Cardiac muscle cell (in vitro differentiated cells and primary cell): ENCODE measurements around the gene RALY. TPM values are rescaled to one million over a fixed set of nuclear protein-coding genes. Genes with fewer than 3 reads are reported as not detected.

Experiments
- DNase-seq, 2 donors: peaks; one replicate each; pipeline versions ENCODE4 v3.0.0 to v3.0.0-alpha.2; 2010 to 2017; ENCODE audit warnings: low read depth in 1 of 2, low spot score in 1 of 2
- H3K27ac ChIP-seq: fragments of 200-600 bp; sonication (generic); 2 replicates; pipeline ENCODE4 v1.5.1; 2016
- H3K27me3 ChIP-seq: fragments of 200-600 bp; sonication (generic); 2 replicates; pipeline ENCODE4 v1.6.0; 2016; ENCODE audit warnings: control low read depth
- H3K36me3 ChIP-seq: fragments of 200-600 bp; sonication (generic); 2 replicates; pipeline ENCODE4 v1.5.1; 2016; ENCODE audit warnings: control low read depth
- H3K4me1 ChIP-seq: fragments of 200-600 bp; sonication (generic); 2 replicates; pipeline ENCODE4 v1.8.1; 2017; ENCODE audit warnings: low read depth, mild to moderate bottlenecking, mixed run types
- H3K4me3 ChIP-seq: fragments of 200-600 bp; sonication (generic); 2 replicates; pipeline ENCODE4 v1.5.1; 2016; ENCODE audit warnings: mild to moderate bottlenecking
- H3K9me3 ChIP-seq: fragments of 200-600 bp; sonication (generic); 2 replicates; pipeline ENCODE4 v1.5.1; 2017; ENCODE audit warnings: low read depth, mild to moderate bottlenecking, control low read depth
- CTCF ChIP-seq: IDR thresholded peaks from 2 replicates; pipeline ENCODE4 v1.5.1; 2012; ENCODE audit warnings: low read depth, mild to moderate bottlenecking, low read length
- polyA plus RNA-seq: library from polyadenylated mRNA; unstranded; fragments of >200 nt; fragmentation: Nextera tagmentation; extraction: Ambion mirVana; gene quantifications from 2 replicates; pipeline ENCODE4 v1.2.1, GENCODE V29; 2016
- total RNA-seq: library from RNA; depleted of rRNA; stranded (reverse); fragments of >200 nt; gene quantifications from 2 replicates; pipeline ENCODE4 v1.2.3, GENCODE V29; 2016

Gene RALY
- total and polyA plus RNA-seq, 2 experiments from 2014 or later = 241 to 308 TPM

- no peak for DNase-seq
- H3K9me3 ChIP-seq = no peaks in the 10 kb centered on the region
- H3K36me3 ChIP-seq = peaks cover 82% of the 10 kb centered on the region
- no peaks in the 10 kb centered on the region for H3K4me1 ChIP-seq
- TF ChIP-seq CTCF = no peak
- no peaks in the 10 kb centered on the region for H3K27me3 ChIP-seq
- H3K4me3 ChIP-seq = no peak overlapping the region
- no peak overlapping the region for H3K27ac ChIP-seq
These were observed 103.2 kb downstream of the RALY start for GRCh38 chr20:34096699-34097444.

- DNase-seq = no peak
These were observed 104.9 kb downstream of the RALY start for GRCh38 chr20:34098570-34098969.

GRCh38 chr20:34099675-34100074 is 106.0 kb downstream of the RALY start:
- Histone ChIP-seq H3K36me3 (peaks cover 79% of the 10 kb centered on the region), H3K9me3 (no peaks in the 10 kb centered on the region), H3K4me3 (no peak overlapping the region), H3K27me3 (no peaks in the 10 kb centered on the region), H3K27ac (no peak overlapping the region), H3K4me1 (no peaks in the 10 kb centered on the region)
- no peak for DNase-seq
- no peak for TF ChIP-seq CTCF

More at GRCh38 chr20:34098570-34098969, 104.9 kb downstream of the RALY start:
- no peak overlapping the region for H3K27ac ChIP-seq
- no peaks in the 10 kb centered on the region for H3K9me3 ChIP-seq
- H3K4me1 ChIP-seq = no peaks in the 10 kb centered on the region
- H3K36me3 ChIP-seq = peaks cover 79% of the 10 kb centered on the region
- no peak overlapping the region for H3K4me3 ChIP-seq
- no peak for TF ChIP-seq CTCF
- no peaks in the 10 kb centered on the region for H3K27me3 ChIP-seq

- Histone ChIP-seq H3K4me3 (no peak overlapping the region), H3K9me3 (no peaks in the 10 kb centered on the region), H3K36me3 (peaks cover 79% of the 10 kb centered on the region)
These were observed 106.9 kb downstream of the RALY start for GRCh38 chr20:34100576-34100975.

GRCh38 chr20:34102342-34102741 is 108.6 kb downstream of the RALY start:
- Histone ChIP-seq H3K9me3 (no peaks in the 10 kb centered on the region), H3K27ac (peak overlapping the region; percentile 5), H3K27me3 (no peaks in the 10 kb centered on the region), H3K36me3 (peaks cover 62% of the 10 kb centered on the region), H3K4me1 (no peaks in the 10 kb centered on the region), H3K4me3 (no peak overlapping the region)
- DNase-seq = no peak
- no peak for TF ChIP-seq CTCF

More at GRCh38 chr20:34100576-34100975, 106.9 kb downstream of the RALY start:
- H3K4me1 ChIP-seq = no peaks in the 10 kb centered on the region
- DNase-seq = no peak
- TF ChIP-seq CTCF = no peak
- no peak overlapping the region for H3K27ac ChIP-seq
- H3K27me3 ChIP-seq = no peaks in the 10 kb centered on the region
